Parathyroid adenoma (tissue), 2 donors: ENCODE measurements around the gene RAB36.

Source experiments
- H2AFZ ChIP-seq: fragments of 300-600 bp; sonication (generic); one replicate; pipeline ENCODE4 v1.7.0; 2017; ENCODE audit warnings: antibody characterized with exemption, mild to moderate bottlenecking
- H3K27ac ChIP-seq: fragments of 300-600 bp; sonication (generic); one replicate; pipeline ENCODE4 v1.7.0; 2017
- H3K27me3 ChIP-seq: fragments of 300-600 bp; sonication (generic); one replicate; pipeline ENCODE4 v1.7.0; 2017; ENCODE audit warnings: low read length; ENCODE audit not compliant: control insufficient read depth, insufficient read depth
- H3K36me3 ChIP-seq: fragments of 300-600 bp; sonication (generic); one replicate; pipeline ENCODE4 v1.7.0; 2017; ENCODE audit warnings: low read length; ENCODE audit not compliant: control insufficient read depth, insufficient read depth
- H3K4me1 ChIP-seq: fragments of 300-600 bp; sonication (generic); one replicate; pipeline ENCODE4 v1.7.0; 2017; ENCODE audit warnings: control low read depth
- H3K4me2 ChIP-seq: fragments of 300-600 bp; sonication (generic); one replicate; pipeline ENCODE4 v1.7.0; 2017; ENCODE audit warnings: low read length
- H3K4me3 ChIP-seq: fragments of 300-600 bp; sonication (generic); one replicate; pipeline ENCODE4 v1.7.0; 2017; ENCODE audit warnings: low read depth, low read length
- H3K79me2 ChIP-seq: fragments of 300-600 bp; sonication (generic); one replicate; pipeline ENCODE4 v1.7.0; 2017; ENCODE audit warnings: control low read depth
- H3K9ac ChIP-seq: fragments of 300-600 bp; sonication (generic); one replicate; pipeline ENCODE4 v1.7.0; 2017; ENCODE audit warnings: mild to moderate bottlenecking
- H3K9me3 ChIP-seq: fragments of 300-600 bp; sonication (generic); one replicate; pipeline ENCODE4 v1.7.0; 2017; ENCODE audit warnings: low read length; ENCODE audit not compliant: control insufficient read depth
- TF ChIP-seq, protein P1 (sequence below): fragments of 300-600 bp; sonication (generic); IDR thresholded peaks from one replicate; pipeline ENCODE4 v1.7.0; 2017; ENCODE audit warnings: antibody characterized with exemption, mild to moderate bottlenecking
- donor health status: primary hyperparathyroidism.

RAB36 gene

GRCh38 chr22:23098718-23099530 is 46.4 kb upstream of the RAB36 start:
- H3K9me3 ChIP-seq, result no peaks in the 10 kb centered on the region
- H3K4me3 ChIP-seq, result no peak overlapping the region
- TF ChIP-seq, protein P1, sequence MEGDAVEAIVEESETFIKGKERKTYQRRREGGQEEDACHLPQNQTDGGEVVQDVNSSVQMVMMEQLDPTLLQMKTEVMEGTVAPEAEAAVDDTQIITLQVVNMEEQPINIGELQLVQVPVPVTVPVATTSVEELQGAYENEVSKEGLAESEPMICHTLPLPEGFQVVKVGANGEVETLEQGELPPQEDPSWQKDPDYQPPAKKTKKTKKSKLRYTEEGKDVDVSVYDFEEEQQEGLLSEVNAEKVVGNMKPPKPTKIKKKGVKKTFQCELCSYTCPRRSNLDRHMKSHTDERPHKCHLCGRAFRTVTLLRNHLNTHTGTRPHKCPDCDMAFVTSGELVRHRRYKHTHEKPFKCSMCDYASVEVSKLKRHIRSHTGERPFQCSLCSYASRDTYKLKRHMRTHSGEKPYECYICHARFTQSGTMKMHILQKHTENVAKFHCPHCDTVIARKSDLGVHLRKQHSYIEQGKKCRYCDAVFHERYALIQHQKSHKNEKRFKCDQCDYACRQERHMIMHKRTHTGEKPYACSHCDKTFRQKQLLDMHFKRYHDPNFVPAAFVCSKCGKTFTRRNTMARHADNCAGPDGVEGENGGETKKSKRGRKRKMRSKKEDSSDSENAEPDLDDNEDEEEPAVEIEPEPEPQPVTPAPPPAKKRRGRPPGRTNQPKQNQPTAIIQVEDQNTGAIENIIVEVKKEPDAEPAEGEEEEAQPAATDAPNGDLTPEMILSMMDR, result no peak
- H2AFZ ChIP-seq, result no peak overlapping the region
- H3K4me2 ChIP-seq, result no peak overlapping the region
- no peaks in the 10 kb centered on the region for H3K79me2 ChIP-seq
- peak overlapping the region; percentile 29 for H3K27ac ChIP-seq
- no peaks in the 10 kb centered on the region for H3K27me3 ChIP-seq
- H3K36me3 ChIP-seq, result no peaks in the 10 kb centered on the region
- H3K4me1 ChIP-seq, result no peaks in the 10 kb centered on the region
- H3K9ac ChIP-seq, result no peak overlapping the region

DNA sequence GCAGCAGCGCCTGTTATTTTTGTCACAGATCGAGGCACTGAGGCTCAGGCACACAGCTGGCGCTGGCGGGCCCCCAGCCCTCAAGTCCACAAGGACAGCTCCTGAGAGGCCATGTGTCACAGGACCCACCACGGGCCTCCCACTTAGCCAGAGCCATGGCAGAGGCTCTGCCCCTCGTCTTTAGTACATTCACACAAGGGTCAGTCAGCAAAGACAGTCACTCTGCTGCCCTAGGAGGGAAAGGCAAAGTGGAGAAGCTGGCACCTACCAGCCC is 45.8 kb upstream of the RAB36 start:
- TF ChIP-seq, protein P1, result no peak
- Histone ChIP-seq H2AFZ (no peak overlapping the region), H3K4me3 (no peak overlapping the region), H3K9me3 (no peaks in the 10 kb centered on the region), H3K27me3 (no peaks in the 10 kb centered on the region), H3K79me2 (no peaks in the 10 kb centered on the region), H3K4me1 (no peaks in the 10 kb centered on the region), H3K36me3 (no peaks in the 10 kb centered on the region), H3K27ac (no peak overlapping the region), H3K9ac (no peak overlapping the region), H3K4me2 (no peak overlapping the region)

DNA sequence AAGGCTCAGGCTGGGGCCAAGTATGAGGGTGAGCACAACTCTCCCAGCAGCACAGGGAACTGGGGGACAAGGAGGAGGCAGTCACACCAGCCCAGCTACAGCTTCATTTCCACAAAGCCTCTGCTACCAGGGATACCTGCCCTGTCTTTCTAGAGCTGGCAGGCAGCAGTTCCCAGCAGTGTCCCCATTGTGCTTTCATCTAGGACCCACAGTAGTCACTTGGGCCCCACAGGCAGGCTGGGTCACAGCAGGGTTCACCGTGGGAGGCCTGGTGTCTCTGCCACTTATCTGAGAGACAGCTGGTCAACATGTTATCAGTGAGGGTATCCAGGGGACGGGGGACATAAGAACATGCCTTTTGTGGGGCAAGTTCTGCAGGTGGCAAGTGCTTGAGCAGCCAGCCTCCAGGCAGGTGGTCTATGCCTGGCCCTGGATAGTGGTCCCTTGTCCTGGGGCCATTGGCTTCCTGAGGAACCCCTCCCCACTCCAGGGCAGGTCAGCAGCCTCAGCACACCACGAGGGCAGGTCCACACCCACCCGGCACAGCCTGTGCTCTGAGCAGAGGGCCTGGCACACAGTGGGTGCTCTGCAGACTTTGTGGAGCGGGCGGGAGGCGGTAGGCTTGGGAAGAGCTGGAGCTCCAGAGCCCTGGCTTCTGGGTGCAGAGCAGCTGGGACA is 45.0 kb upstream of the RAB36 start:
- Histone ChIP-seq H3K4me1 (no peaks in the 10 kb centered on the region), H3K4me3 (no peak overlapping the region), H3K4me2 (no peak overlapping the region), H3K27me3 (no peaks in the 10 kb centered on the region), H3K9me3 (no peaks in the 10 kb centered on the region), H2AFZ (no peak overlapping the region), H3K27ac (no peak overlapping the region), H3K36me3 (no peaks in the 10 kb centered on the region), H3K9ac (no peak overlapping the region), H3K79me2 (no peaks in the 10 kb centered on the region)
- TF ChIP-seq, protein P1, result no peak

- Histone ChIP-seq H3K36me3 (no peaks in the 10 kb centered on the region), H3K9ac (no peak overlapping the region), H3K27ac (no peak overlapping the region), H3K27me3 (no peaks in the 10 kb centered on the region), H3K9me3 (no peaks in the 10 kb centered on the region), H3K79me2 (no peaks in the 10 kb centered on the region), H2AFZ (no peak overlapping the region), H3K4me1 (no peaks in the 10 kb centered on the region), H3K4me2 (no peak overlapping the region), H3K4me3 (no peak overlapping the region)
- TF ChIP-seq, protein P1, result no peak
Measured at GRCh38 chr22:23101524-23101923, 43.8 kb upstream of the RAB36 start.
